Mesodermal cell (in vitro differentiated cells): ENCODE results near the gene OR51B5.
"Not testable (repeated sequence)": the region's sequence is repeated elsewhere in the genome, so short reads cannot be mapped to it uniquely, and the experiment has no call there.

Experiments used
- H3K27ac ChIP-seq: 2 replicates; pipeline ENCODE4 v1.7.0; 2013; ENCODE audit warnings: mild to moderate bottlenecking, low read depth, low read length, moderate library complexity; ENCODE audit not compliant: severe bottlenecking
- H3K36me3 ChIP-seq: 2 replicates; pipeline ENCODE4 v1.7.1; 2013; ENCODE audit warnings: mild to moderate bottlenecking, low read length, moderate library complexity; ENCODE audit not compliant: control insufficient read depth, insufficient read depth
- H3K4me1 ChIP-seq: one replicate; pipeline ENCODE4 v1.7.1; 2013; ENCODE audit warnings: mild to moderate bottlenecking, low read length; ENCODE audit not compliant: insufficient read depth, control insufficient read depth, poor library complexity, severe bottlenecking
- H3K4me3 ChIP-seq: 2 replicates; pipeline ENCODE4 v1.7.0; 2013; ENCODE audit warnings: low read length, control low read depth, mild to moderate bottlenecking; ENCODE audit not compliant: insufficient read depth, poor library complexity, severe bottlenecking; ENCODE audit errors: extremely low read depth
- H3K9me3 ChIP-seq: 2 replicates; pipeline ENCODE4 v1.7.1; 2013; ENCODE audit warnings: mild to moderate bottlenecking, low read length, moderate library complexity; ENCODE audit not compliant: control insufficient read depth
- WGBS, 2 experiments: methylation state at CpG; one replicate each; pipeline ENCODE4 v1.1.5; 2013; ENCODE audit warnings: missing lambda C conversion rate in 2 of 2; ENCODE audit not compliant: insufficient coverage in 2 of 2; 5-methylcytosine and 5-hydroxymethylcytosine counted together

The OR51B5 gene

DNA sequence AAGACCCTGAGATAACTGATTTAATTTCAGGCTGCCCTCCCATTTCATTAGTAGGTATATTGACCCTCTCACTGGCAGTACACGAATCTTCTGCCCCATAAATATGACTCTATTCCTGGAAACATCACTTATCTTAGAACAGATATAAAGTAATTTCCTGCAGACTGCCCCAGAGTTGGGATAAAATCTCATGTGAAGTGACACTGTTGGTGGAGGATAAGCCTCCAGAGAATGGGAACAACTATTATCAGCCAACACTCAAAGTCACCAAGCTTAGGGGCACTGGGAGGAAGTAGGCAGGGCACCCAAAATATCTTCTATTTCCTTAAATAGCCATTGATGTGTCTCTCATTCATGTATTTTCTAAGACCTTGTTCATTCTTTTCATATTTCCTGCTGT lies 8.2 kb downstream of the OR51B5 start:
- no peak overlapping the region for H3K4me3 ChIP-seq
- no peak overlapping the region for H3K27ac ChIP-seq
- no CpG with 5 or more reads among the region's 1 CpG for WGBS, 2 experiments
- no peaks in the 10 kb centered on the region for H3K4me1 ChIP-seq
- no peaks in the 10 kb centered on the region for H3K9me3 ChIP-seq
- H3K36me3 ChIP-seq = no peaks in the 10 kb centered on the region

DNA sequence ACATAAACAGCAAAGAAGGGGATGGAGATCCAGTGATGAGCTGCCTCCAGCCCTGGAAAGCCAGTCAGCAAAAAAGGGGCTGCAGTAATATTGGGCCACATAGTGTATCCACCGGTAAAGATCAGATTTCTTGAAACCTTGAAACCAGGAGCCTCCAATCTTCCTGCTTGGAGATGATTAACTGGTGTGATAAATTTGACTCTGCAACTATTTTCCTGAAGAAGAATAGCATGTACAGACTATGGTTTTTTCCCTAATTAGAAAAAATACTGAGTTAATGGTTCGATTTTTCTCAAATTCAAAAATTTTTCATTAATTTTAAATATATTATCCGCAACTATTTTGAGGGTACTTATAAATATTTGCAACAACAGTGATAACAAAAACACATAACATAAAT lies 19.1 kb downstream of the OR51B5 start, which contains the start of gene OR51B2:
Gene OR51B2 (minus strand): TSS at position 101 of the 400 bp plus-strand sequence. CDS start 0 bp downstream, at position 101.
- no peaks in the 10 kb centered on the region for H3K9me3 ChIP-seq
- H3K4me3 ChIP-seq = no peak within 1 kb of the TSS
- H3K27ac ChIP-seq = no peak within 1 kb of the TSS
- 90 to 100% methylated on average over 1 of the region's 3 CpGs for WGBS, 2 experiments
- no peaks in the 10 kb centered on the region for H3K4me1 ChIP-seq
- no peaks in the 10 kb centered on the region for H3K36me3 ChIP-seq

DNA sequence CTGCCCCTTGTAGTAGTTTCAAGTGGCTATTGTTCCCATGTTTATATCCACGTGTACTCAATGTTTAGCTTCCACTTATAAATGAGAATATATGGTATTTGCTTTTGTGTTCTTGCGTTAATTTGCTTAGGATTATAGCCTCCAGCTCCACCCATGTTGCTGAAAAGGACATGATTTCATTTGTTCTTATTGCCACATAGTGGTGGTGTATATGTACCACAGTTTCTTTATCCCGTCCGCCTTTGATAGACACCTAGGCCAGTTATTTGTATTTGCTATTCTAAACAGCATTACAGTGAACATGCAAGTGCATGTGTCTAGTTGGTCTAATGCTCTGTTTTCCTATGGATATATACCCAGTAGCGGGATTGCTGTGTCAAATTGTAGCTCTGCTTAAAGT lies 26.0 kb downstream of the OR51B5 start:
- no peaks in the 10 kb centered on the region for H3K36me3 ChIP-seq
- H3K9me3 ChIP-seq = no peaks in the 10 kb centered on the region
- no peaks in the 10 kb centered on the region for H3K4me1 ChIP-seq
- 100% methylated on average over 1 of the region's 5 CpGs; no CpG with 5 or more reads in 1 of the 2 experiments for WGBS, 2 experiments
- no peak overlapping the region for H3K27ac ChIP-seq
- no peak overlapping the region for H3K4me3 ChIP-seq

DNA sequence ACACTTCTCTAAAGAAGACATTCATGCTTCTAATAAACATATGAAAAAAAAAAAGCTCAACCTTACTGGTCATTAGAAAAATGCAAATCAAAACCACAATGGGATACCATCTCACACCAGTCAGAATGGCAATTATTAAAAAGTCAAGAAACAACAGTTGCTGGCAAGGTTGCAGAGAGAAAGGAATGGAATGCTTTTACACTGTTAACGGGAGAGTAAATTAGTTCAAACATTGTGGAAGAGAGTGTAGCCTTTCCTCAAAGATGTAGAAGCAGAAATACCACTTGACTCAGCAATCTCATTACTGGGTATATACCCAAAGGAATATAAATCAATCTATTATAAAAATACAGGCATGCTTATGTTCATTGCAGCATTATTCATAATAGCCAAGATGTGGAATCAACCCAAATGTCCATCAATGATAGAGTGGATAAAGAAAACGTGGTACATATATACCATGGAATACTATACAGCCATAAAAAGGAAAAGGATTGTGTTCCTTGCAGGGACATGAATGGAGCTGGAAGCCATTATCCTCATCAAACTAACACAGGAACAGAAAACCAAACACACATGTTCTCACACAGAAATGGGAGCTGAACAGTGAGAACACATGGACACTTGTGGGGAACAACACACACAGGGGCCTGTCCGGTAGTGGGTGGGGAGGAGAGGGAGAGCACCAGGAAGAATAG lies 29.8 kb downstream of the OR51B5 start:
- H3K36me3 ChIP-seq = not testable (repeated sequence)
- no CpG with 5 or more reads among the region's 3 CpGs for WGBS, 2 experiments

DNA sequence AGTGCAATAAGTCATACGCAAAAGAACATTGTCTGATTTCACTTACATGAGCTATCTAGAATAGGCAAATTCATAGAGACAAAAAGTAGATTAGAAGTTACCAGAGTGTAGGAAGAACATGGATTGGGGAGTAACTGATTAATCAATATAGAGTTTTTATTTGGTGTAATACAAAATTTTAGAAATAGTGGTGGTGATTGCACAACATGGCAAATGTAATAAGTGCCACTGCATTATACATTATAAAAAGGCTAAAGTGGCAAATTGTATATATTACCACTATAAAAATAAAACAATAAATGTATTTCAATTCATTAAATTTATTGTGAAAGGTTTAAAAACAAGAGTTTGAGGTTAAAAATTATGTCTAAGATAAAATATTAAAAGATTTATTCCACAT lies 32.9 kb downstream of the OR51B5 start:
- Histone ChIP-seq H3K27ac (no peak overlapping the region), H3K36me3 (no peaks in the 10 kb centered on the region)
- no CpG with 5 or more reads among the region's 1 CpG for WGBS, 2 experiments

More for the DNA sequence above, 29.8 kb downstream of the OR51B5 start:
- H3K9me3 ChIP-seq, H3K4me1 ChIP-seq, H3K4me3 ChIP-seq, H3K27ac ChIP-seq: not testable (repeated sequence)

DNA sequence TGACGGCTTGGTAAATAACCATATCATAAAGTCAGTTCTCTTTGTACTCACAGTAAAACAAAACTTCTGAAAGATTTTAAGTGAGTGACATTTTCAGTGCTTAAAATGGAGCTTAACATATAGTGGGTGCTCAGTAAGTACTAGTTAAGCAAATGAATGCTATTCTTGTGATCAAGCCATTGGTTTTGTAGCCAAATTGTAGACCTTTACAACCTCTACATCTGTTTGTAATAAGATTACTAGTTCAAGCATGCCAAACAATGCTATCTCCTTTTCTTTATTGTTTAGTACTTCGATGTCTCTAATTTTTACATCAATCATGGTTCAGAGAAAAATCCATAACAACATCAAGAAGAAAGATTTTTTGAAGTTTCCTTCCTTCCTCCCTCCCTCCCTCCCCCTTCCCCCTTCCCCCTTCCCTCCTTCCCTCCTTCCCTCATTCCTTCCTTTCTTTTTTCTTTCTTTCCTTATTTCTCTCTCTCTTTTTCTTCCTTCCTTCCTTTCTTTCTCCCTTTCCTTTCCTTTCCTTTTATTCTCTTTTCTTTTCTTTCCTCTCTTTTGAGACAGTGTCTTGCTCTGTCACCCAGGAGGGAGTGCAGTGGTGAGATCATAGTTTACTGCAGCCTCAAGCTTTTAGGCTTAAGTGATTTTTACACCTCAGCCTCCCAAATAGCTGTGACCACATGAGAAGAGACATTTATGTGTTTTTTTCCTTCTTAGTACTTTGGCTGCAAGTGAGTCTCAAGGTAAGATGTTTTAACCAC lies 35.9 kb downstream of the OR51B5 start:
- Histone ChIP-seq H3K27ac (no peak overlapping the region), H3K4me1 (no peaks in the 10 kb centered on the region), H3K9me3 (no peaks in the 10 kb centered on the region), H3K36me3 (no peaks in the 10 kb centered on the region), H3K4me3 (no peak overlapping the region)
- no CpG with 5 or more reads among the region's 2 CpGs for WGBS, 2 experiments

More for the DNA sequence above, 32.9 kb downstream of the OR51B5 start:
- H3K4me3 ChIP-seq = no peak overlapping the region
- H3K4me1 ChIP-seq = no peaks in the 10 kb centered on the region
- no peaks in the 10 kb centered on the region for H3K9me3 ChIP-seq

DNA sequence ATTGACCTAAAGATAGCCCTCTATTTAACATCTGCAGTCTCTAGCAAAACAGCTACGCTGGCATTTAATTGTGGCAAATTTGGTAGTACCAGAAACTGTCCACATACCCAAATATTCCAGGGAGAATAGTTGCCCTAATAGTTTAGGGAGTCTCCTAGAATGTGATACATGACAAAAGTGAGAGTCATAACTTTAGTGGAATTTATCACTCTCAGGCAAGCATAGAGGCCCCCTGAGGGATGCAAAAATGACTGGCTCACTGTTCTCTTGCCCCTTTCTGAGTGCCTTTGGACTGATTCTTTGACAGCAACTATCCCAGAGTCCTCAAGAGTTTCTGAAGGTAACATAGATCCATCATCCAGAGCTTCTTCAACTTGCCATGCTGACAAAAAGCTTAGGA lies 39.3 kb downstream of the OR51B5 start:
- H3K4me1 ChIP-seq = no peaks in the 10 kb centered on the region
- H3K4me3 ChIP-seq = no peak overlapping the region
- H3K9me3 ChIP-seq = no peaks in the 10 kb centered on the region
- no peak overlapping the region for H3K27ac ChIP-seq
- no CpG with 5 or more reads among the region's 1 CpG for WGBS, 2 experiments
- H3K36me3 ChIP-seq = no peaks in the 10 kb centered on the region

DNA sequence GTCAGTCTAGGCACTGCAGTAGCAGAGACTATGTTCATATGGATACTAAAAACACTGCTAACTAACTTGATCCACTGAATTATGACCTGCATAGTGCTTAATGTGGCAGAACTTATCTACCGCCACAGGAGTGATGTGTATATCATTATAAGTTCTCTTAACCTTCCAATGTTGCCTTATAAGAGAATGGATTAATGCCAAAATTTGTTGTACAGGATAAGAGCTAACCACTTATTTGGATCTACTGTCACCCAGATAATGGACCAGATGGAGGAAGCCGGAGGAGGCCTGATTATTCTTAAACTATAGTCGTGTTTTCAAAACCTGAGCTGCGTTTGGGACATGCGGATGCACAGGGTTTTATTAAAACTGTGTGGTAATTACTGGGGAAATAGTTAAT lies 39.7 kb downstream of the OR51B5 start:
- no peaks in the 10 kb centered on the region for H3K9me3 ChIP-seq
- H3K27ac ChIP-seq = no peak overlapping the region
- H3K4me1 ChIP-seq = no peaks in the 10 kb centered on the region
- H3K36me3 ChIP-seq = no peaks in the 10 kb centered on the region
- H3K4me3 ChIP-seq = no peak overlapping the region
- WGBS, 2 experiments = 100% methylated on average over 1 of the region's 5 CpGs; no CpG with 5 or more reads in 1 of the 2 experiments

DNA sequence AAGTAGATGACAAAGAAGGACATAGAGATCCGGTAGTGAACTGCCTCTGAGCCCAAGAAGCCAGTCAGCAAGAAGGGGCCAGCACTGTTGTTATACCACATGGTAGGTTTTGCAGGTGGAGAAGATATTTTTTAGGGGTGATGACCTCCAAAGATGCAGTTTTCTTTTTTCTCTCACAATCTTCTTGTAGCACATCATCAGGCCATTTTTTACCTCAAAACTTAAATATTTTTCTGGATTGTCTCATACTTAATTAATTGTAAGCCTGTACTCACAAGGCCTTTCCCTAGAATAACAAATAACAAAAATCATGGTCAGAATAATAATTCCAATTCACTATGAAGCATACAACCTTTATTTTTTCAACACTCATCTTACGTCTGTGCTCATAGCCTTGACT lies 41.5 kb downstream of the OR51B5 start, which contains the start of gene OR51B4:
Gene OR51B4 (minus strand): TSS at position 101 of the 400 bp plus-strand sequence. CDS start 0 bp downstream, at position 101.
- Histone ChIP-seq H3K4me1 (no peaks in the 10 kb centered on the region), H3K9me3 (no peaks in the 10 kb centered on the region), H3K27ac (no peak within 1 kb of the TSS), H3K36me3 (no peaks in the 10 kb centered on the region), H3K4me3 (no peak within 1 kb of the TSS)
- 81 to 100% methylated on average over 2 of the region's 2 CpGs for WGBS, 2 experiments

DNA sequence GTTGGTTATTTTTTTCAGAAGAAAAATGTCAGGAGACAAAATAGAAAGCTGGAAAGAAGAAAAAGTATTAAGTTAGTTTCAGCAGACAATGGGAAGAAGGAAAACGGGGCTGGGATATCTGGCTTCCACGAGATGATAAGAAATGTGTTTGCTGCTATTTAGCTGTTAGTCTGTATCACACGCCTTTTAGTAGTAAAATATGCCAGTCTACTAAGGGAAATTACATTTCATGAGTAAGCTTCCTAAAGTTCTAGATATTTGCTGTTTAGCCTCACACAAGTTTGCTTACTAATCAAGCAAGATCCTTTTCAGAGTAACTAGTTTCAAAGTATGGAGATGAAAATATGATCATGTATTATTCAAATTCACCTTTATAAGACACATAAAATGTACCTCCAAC lies 43.1 kb downstream of the OR51B5 start:
- Histone ChIP-seq H3K9me3 (no peaks in the 10 kb centered on the region), H3K36me3 (no peaks in the 10 kb centered on the region), H3K4me3 (no peak overlapping the region), H3K4me1 (no peaks in the 10 kb centered on the region), H3K27ac (no peak overlapping the region)
- WGBS, 2 experiments = 95% methylated on average over 2 of the region's 3 CpGs; no CpG with 5 or more reads in 1 of the 2 experiments

DNA sequence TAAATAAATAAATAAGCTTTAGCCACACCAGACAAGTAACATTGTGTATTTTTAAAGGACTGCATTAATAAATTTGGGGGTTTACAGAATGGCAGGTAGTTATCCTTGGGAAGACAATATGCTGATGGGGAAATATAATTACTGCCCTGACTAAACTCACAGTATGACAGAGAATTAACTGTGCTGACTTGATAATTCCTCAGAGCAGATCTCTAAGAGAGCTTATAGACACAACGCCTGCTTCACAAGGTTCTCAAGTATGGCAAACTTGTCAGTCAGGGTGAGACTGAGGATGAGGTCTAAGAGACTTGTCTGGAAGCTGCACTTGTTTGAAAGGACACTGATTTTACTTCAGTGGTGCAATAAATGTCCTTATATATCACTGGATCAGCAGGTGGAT lies 44.9 kb downstream of the OR51B5 start:
- 75 to 91% methylated on average over 1 of the region's 1 CpG for WGBS, 2 experiments
- Histone ChIP-seq H3K27ac (no peak overlapping the region), H3K9me3 (no peaks in the 10 kb centered on the region), H3K36me3 (no peaks in the 10 kb centered on the region), H3K4me1 (no peaks in the 10 kb centered on the region), H3K4me3 (no peak overlapping the region)
